ENCODE data around the gene FIGN. TPM values are rescaled to one million over a fixed set of nuclear protein-coding genes. Genes with fewer than 3 reads are reported as not detected.

Gene FIGN
- total and polyA plus RNA-seq, 10 of the 15 experiments (the other 5 are each of a cell fraction or from before 2014, with no cell fraction given) = under 0.01 to 0.01 TPM; not detected in 8

- ChIA-PET RAD21 (ENCODE audit: unreplicated experiment) (no interaction called here), SMC1A (ENCODE audit: uncharacterized antibody, unreplicated experiment) (interaction anchor here (0.8 kb wide), 1 partner anchor 33 kb away, joined by 3 read pairs; no protein-coding TSS in a partner anchor), POLR2A (no interaction called here), CTCF (interaction anchor here (0.6 kb wide), 1 partner anchor 62 kb away, joined by 3 read pairs; no protein-coding TSS in a partner anchor)
- FAIRE-seq = no peak
- Histone ChIP-seq H3K79me2 (ENCODE audit: control insufficient read depth, insufficient read depth, low read length) (no peaks in the 10 kb centered on the region), H4K20me1 (ENCODE audit: control insufficient read depth, insufficient read depth) (no peaks in the 10 kb centered on the region), H3K27me3 (replicated peaks in 1 of 2; ENCODE audit: control insufficient read depth in 2 of 2, insufficient read depth in 2 of 2, low read length in 1 of 2) (no peaks in the 10 kb centered on the region), H3K36me3 (ENCODE audit: control insufficient read depth in 2 of 2, insufficient read depth in 2 of 2, low read length in 1 of 2) (no peaks in the 10 kb centered on the region), H2AFZ (ENCODE audit: control insufficient read depth, low read depth, low read length) (no peak overlapping the region), H3K9ac (ENCODE audit: control insufficient read depth, insufficient read depth, low read length) (no peak overlapping the region), H3K27ac (ENCODE audit: control insufficient read depth, insufficient read depth) (no peak overlapping the region), H3K4me2 (ENCODE audit: control insufficient read depth, insufficient read depth) (no peak overlapping the region), H3K9me3 (replicated peaks; ENCODE audit: control insufficient read depth, insufficient read depth, low read length) (no peaks in the 10 kb centered on the region), H3K4me1 (ENCODE audit: control insufficient read depth, insufficient read depth, low read length) (no peaks in the 10 kb centered on the region), H3K4me3 (no peak overlapping the region)
- TF ChIP-seq BRCA1 (IDR thresholded peaks at IDR 0.05; ENCODE audit: low read depth, low read length) (no peak), ZNF207 (IDR thresholded peaks at IDR 0.05; ENCODE audit: borderline replicate concordance) (no peak), IRF4 (IDR thresholded peaks at IDR 0.05; ENCODE audit: low read depth, low read length) (no peak), MLLT1 (IDR thresholded peaks at IDR 0.05) (no peak), ZNF24 (IDR thresholded peaks at IDR 0.05) (no peak)
- BruUV-seq (replicated peaks) = no TSS peak
- ATAC-seq = no peak
- intact Hi-C loops (cut with micrococcal nuclease; ENCODE audit: unreplicated experiment) (no loop called here), in situ Hi-C loops (cut with MboI) (no loop called here)
- DNase-seq (ENCODE audit: low read depth, low spot score) = no peak
- 28% methylated on average over 3 of the region's 3 CpGs for WGBS (ENCODE audit: insufficient coverage, insufficient replicate concordance, low lambda C conversion rate, missing lambda C conversion rate)
Observed at GRCh38 chr2:163670929-163671328, 64.9 kb downstream of the FIGN start.

- Histone ChIP-seq H3K4me2 (ENCODE audit: control insufficient read depth, insufficient read depth) (no peak overlapping the region), H3K27me3 (replicated peaks in 1 of 2; ENCODE audit: control insufficient read depth in 2 of 2, insufficient read depth in 2 of 2, low read length in 1 of 2) (no peaks in the 10 kb centered on the region), H3K9ac (ENCODE audit: control insufficient read depth, insufficient read depth, low read length) (no peak overlapping the region), H3K27ac (ENCODE audit: control insufficient read depth, insufficient read depth) (no peak overlapping the region), H2AFZ (ENCODE audit: control insufficient read depth, low read depth, low read length) (no peak overlapping the region), H3K79me2 (ENCODE audit: control insufficient read depth, insufficient read depth, low read length) (no peaks in the 10 kb centered on the region), H3K4me3 (no peak overlapping the region), H4K20me1 (ENCODE audit: control insufficient read depth, insufficient read depth) (no peaks in the 10 kb centered on the region), H3K4me1 (ENCODE audit: control insufficient read depth, insufficient read depth, low read length) (no peaks in the 10 kb centered on the region), H3K9me3 (replicated peaks; ENCODE audit: control insufficient read depth, insufficient read depth, low read length) (no peaks in the 10 kb centered on the region), H3K36me3 (ENCODE audit: control insufficient read depth in 2 of 2, insufficient read depth in 2 of 2, low read length in 1 of 2) (no peaks in the 10 kb centered on the region)
- FAIRE-seq (no peak), DNase-seq (ENCODE audit: low read depth, low spot score) (no peak), ATAC-seq (no peak)
- in situ Hi-C loops (cut with MboI) = no loop called here
- ChIA-PET SMC1A (ENCODE audit: uncharacterized antibody, unreplicated experiment) (no interaction called here), CTCF (no interaction called here), POLR2A (no interaction called here), RAD21 (ENCODE audit: unreplicated experiment) (no interaction called here)
- TF ChIP-seq PKNOX1 (IDR thresholded peaks at IDR 0.05) (no peak), RBBP5 (conservative IDR thresholded peaks at IDR 0.05) (no peak), MEF2A (IDR thresholded peaks at IDR 0.05; ENCODE audit: insufficient read depth, low read depth, low read length) (no peak), BRCA1 (IDR thresholded peaks at IDR 0.05; ENCODE audit: low read depth, low read length) (no peak), NFYA (IDR thresholded peaks at IDR 0.05; ENCODE audit: borderline replicate concordance, low read depth, low read length) (no peak), TCF3 (IDR thresholded peaks at IDR 0.05; ENCODE audit: borderline replicate concordance, insufficient read depth, low read depth, low read length) (no peak), NFYB (IDR thresholded peaks at IDR 0.05; ENCODE audit: insufficient read depth, low read depth, low read length) (no peak), ZZZ3 (IDR thresholded peaks at IDR 0.05; ENCODE audit: control insufficient read depth, insufficient read length, low read depth) (no peak), ZNF217 (IDR thresholded peaks at IDR 0.05) (no peak), NBN (IDR thresholded peaks at IDR 0.05) (no peak)
- WGBS (ENCODE audit: insufficient coverage, insufficient replicate concordance, low lambda C conversion rate, missing lambda C conversion rate) = 0% methylated on average over 2 of the region's 2 CpGs
- BruUV-seq (replicated peaks) = no TSS peak
- intact Hi-C loops (cut with micrococcal nuclease; ENCODE audit: unreplicated experiment) = no loop called here
Observed at GRCh38 chr2:163669506-163669905, 66.3 kb downstream of the FIGN start.
